GM12874 (cell line): ENCODE measurements around the gene G3BP2.
A peak's percentile ranks its signal among the peaks of the same experiment; 100 is the strongest.

ENCODE experiments used
- TF ChIP-seq, protein P1 (sequence below): IDR thresholded peaks from 2 replicates; pipeline ENCODE4 v1.5.1; 2011; ENCODE audit warnings: low read depth, mild to moderate bottlenecking, control low read depth, low read length, moderate library complexity; ENCODE audit not compliant: insufficient read depth

Gene G3BP2

DNA sequence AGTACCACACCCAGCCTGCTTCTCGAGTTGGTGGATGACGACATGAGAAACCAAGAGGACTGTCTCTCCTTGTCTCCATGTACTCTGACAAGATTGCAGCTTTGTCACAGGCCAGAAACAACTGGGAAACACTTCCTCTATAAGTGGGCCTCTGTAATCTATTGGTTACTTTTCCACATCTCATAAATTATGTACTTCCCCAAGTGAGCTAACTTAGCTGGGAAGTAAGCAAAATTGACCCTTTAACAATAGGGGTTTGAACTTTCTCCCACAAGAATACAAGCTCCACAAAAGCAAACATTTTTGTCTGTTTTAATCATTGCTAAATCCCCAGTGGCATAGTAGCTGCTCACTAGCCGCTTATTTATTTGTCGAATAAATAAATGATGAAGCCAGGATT lies 37.0 kb upstream of the G3BP2 start:
- TF ChIP-seq, protein P1, sequence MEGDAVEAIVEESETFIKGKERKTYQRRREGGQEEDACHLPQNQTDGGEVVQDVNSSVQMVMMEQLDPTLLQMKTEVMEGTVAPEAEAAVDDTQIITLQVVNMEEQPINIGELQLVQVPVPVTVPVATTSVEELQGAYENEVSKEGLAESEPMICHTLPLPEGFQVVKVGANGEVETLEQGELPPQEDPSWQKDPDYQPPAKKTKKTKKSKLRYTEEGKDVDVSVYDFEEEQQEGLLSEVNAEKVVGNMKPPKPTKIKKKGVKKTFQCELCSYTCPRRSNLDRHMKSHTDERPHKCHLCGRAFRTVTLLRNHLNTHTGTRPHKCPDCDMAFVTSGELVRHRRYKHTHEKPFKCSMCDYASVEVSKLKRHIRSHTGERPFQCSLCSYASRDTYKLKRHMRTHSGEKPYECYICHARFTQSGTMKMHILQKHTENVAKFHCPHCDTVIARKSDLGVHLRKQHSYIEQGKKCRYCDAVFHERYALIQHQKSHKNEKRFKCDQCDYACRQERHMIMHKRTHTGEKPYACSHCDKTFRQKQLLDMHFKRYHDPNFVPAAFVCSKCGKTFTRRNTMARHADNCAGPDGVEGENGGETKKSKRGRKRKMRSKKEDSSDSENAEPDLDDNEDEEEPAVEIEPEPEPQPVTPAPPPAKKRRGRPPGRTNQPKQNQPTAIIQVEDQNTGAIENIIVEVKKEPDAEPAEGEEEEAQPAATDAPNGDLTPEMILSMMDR = no peak

DNA sequence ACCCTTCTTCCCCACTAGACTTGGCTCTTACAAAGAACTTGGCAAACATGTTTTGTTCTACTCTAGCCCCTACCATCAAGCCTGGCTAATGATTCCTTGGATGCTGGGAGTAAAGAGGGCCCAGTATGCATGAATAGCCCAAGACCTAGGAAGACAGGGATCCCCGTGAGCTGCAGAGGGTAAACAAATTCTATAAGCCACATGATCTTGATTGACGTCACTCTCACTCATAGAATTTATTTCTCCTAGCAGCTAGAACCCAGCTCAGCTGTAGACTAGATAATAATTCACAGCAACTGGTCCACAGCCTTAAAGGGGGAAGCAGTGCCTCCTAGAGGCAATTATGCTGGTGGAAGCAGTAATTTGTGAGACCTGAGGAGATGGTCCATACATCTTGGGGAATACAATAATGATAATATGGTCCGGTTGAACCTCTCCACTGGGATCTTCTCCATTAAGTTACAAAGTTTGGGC lies 35.0 kb upstream of the G3BP2 start:
- TF ChIP-seq, protein P1 = peak; percentile 61

DNA sequence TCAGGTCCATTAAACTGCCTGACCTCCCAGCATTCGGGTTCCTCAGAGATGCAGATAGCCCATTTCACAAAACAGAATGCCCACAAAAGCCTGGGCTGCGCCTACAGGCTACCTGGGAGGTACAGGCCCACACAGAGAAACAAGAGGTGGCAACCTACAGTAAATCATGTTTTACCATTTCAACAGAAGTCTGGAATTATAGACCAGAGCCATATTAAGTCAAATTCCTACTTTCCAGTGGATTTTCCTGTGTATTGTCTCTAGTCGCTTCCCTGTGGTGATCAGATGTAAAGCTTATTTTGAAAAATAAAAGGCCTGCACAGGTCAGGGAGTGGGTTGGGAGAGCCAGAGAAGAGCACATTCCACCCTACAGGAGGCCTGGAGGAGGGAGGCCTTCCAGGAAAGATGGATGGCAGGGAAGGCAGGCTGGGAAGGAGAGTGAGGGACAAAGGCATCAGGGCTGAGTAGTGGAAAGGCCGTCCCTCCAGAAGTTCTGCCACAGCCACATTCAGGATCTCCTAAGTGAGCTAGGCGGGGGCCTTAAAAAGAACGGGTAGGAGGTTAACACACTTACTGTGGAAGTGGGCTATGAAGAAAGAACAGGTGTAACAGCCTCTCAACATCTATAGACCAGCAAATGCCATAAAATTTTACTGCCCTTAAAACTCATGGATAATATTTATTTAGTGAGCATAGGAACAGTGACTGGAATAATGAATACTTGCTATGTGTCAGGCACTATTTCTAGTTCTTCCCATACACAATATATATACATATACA lies 32.2 kb upstream of the G3BP2 start:
- TF ChIP-seq, protein P1 = no peak

DNA sequence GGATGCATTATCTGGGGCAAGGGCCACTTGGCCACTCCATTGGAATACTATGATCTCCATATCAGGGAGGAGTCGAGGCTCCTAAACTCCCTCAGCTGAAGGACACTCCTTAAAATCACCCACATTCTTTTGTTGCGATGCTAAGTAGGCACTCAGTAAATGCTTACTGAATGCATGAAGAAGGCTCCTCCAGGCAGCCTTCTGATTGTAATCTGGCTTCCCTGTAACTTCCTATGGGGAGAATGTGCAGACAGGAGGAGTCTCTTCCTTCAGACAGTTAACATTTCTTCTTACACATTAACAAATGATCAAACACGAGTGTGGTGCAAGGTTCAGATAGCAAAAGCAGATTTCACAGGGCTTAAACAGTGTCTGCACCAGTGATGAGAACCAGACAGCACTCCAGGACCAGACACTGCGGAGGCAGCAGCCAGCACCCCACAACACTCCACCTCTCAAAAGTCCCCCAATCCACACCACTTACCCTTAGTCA lies 29.8 kb upstream of the G3BP2 start:
- TF ChIP-seq, protein P1 = no peak

DNA sequence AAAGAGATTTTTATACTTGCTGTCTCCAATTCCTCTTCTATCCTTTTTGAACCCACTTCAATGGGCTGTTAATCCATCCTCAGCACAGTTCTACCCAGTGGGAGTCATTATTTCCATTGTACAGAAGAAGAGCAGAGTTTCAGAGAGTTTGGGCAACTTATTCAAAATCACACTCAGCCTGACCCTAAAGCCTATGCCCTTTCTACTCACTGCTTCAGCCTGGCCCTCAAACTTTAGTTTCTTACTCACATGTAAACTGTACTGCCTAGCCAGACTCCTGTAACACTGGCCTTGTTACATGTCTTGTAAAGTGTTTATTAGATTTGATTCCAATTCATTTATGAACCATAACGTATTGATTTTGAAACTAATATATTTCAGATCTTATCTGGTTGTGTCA lies 26.1 kb upstream of the G3BP2 start:
- TF ChIP-seq, protein P1 = no peak

DNA sequence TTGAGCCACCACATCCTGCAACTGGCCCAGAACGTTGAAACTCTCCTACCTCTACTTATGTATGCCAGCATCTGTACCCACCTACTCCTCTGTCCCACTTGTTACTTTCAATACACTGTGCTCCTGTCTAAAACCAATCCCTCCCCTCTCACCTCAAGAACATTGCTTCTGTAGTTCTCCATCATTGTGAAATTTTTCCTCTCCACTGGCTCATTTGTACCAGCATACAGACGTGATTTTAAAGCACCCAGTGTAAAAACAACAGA lies 25.7 kb upstream of the G3BP2 start:
- TF ChIP-seq, protein P1 = no peak

DNA sequence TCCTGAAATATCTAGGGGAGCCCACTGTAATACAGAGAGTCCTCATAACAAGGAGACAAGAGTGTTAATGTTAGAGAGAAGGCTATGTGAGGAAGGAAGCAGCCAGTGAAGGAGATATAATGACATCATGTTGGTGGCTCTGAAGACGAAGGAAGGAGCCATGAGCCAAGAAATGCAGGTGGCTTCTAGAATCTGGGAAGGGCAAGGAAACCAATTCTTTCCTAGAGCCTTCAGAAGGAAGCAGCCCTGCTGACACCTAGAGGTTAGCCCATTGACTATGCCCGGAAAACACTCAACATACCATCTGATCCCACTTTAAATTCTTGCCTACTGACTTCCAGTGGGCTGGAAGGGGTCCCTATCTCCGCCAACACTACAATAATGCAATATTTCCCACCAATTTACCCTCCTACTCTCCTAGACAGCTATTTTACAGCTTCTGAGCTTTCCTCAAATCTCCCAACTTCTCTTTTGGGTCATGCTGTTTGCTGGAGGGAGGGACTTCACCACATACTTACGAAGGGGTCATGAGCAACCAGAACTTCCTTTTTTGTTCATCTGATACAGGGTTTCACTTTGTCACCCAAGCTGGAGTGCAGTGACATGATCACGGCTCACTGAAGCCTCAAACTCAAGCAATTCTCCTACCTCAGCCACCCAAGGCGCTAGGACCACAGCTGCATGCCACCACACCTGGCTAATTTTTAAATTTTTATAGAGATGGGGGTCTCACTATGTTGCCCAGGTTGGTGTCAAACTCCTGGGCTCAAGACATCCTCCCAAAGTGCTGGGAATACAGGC lies 25.2 kb upstream of the G3BP2 start:
- TF ChIP-seq, protein P1 = no peak
